ENCODE results near the gene QDPR.

The QDPR gene

DNA sequence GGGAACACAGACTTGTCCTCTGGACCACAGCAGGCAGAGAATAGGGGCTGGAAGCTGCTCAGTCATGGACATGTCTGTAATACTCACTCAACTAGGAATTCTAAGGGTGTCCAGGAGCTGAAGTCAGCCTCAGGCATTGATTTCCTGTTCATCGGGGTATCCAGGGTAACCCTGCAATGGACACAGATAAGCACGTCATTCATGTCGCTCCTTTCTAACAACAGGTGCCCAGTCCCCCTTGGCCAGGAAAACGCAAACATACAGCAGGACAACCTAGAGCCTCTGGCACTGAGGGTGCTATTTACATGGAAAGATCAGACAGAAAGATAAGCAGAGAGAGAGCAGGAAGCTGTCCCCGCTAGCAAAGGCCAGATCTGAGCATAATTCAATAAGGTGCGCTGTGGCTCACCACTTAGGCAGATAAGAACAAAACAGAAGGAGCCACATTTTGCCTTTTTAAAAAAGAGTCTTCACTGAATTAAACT, 21.3 kb downstream of the QDPR start (continued):
- TF ChIP-seq, protein P1, sequence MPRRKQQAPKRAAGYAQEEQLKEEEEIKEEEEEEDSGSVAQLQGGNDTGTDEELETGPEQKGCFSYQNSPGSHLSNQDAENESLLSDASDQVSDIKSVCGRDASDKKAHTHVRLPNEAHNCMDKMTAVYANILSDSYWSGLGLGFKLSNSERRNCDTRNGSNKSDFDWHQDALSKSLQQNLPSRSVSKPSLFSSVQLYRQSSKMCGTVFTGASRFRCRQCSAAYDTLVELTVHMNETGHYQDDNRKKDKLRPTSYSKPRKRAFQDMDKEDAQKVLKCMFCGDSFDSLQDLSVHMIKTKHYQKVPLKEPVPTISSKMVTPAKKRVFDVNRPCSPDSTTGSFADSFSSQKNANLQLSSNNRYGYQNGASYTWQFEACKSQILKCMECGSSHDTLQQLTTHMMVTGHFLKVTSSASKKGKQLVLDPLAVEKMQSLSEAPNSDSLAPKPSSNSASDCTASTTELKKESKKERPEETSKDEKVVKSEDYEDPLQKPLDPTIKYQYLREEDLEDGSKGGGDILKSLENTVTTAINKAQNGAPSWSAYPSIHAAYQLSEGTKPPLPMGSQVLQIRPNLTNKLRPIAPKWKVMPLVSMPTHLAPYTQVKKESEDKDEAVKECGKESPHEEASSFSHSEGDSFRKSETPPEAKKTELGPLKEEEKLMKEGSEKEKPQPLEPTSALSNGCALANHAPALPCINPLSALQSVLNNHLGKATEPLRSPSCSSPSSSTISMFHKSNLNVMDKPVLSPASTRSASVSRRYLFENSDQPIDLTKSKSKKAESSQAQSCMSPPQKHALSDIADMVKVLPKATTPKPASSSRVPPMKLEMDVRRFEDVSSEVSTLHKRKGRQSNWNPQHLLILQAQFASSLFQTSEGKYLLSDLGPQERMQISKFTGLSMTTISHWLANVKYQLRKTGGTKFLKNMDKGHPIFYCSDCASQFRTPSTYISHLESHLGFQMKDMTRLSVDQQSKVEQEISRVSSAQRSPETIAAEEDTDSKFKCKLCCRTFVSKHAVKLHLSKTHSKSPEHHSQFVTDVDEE (CRISPR knock-in tag; IDR thresholded peaks at IDR 0.05) = peak; percentile 88
- no peak for TF ChIP-seq OSR1 (CRISPR knock-in tag; IDR thresholded peaks at IDR 0.05)
- TF ChIP-seq, protein P2, sequence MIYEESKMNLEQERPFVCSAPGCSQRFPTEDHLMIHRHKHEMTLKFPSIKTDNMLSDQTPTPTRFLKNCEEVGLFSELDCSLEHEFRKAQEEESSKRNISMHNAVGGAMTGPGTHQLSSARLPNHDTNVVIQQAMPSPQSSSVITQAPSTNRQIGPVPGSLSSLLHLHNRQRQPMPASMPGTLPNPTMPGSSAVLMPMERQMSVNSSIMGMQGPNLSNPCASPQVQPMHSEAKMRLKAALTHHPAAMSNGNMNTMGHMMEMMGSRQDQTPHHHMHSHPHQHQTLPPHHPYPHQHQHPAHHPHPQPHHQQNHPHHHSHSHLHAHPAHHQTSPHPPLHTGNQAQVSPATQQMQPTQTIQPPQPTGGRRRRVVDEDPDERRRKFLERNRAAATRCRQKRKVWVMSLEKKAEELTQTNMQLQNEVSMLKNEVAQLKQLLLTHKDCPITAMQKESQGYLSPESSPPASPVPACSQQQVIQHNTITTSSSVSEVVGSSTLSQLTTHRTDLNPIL (CRISPR knock-in tag; IDR thresholded peaks at IDR 0.05; ENCODE audit: low read depth) = peak; percentile 86
- TF ChIP-seq ZNF8 (CRISPR knock-in tag; IDR thresholded peaks at IDR 0.05) = peak; percentile 74

DNA sequence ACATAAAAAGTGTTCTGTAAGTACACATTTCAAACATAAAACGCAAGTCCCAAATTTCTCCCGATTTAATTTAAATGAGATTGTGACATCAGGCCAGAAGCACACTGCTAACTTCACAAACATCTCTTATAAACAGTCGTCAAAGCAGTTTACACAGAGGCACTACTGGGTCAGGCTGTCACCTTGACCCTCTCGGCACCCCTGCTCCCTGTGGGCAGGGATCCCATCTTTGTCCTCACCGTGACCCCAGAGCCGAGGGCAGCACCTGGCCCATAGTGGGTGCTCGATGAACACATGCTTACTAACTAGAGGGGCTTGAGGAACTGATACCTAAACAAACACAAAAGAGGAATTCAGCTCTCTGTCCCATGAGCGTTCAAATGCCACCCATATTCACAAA, 22.2 kb downstream of the QDPR start:
- TF ChIP-seq POU6F1 (CRISPR knock-in tag; IDR thresholded peaks at IDR 0.05; ENCODE audit: borderline replicate concordance, low read depth) = no peak
- no peak for TF ChIP-seq PPARA (CRISPR knock-in tag; IDR thresholded peaks at IDR 0.05; ENCODE audit: borderline replicate concordance)
- TF ChIP-seq BACH2 (CRISPR knock-in tag; IDR thresholded peaks at IDR 0.05; ENCODE audit: borderline replicate concordance) = no peak
- TF ChIP-seq ZC3H10 (CRISPR knock-in tag; IDR thresholded peaks at IDR 0.05) = no peak
- no peak for TF ChIP-seq ZNF565 (CRISPR knock-in tag; conservative IDR thresholded peaks at IDR 0.05; ENCODE audit: low read depth)
- TF ChIP-seq PATZ1 (CRISPR knock-in tag; IDR thresholded peaks at IDR 0.05; ENCODE audit: borderline replicate concordance) = no peak
- no peak for TF ChIP-seq ZNF8 (CRISPR knock-in tag; IDR thresholded peaks at IDR 0.05)
- no peak for TF ChIP-seq TOX (CRISPR knock-in tag; IDR thresholded peaks at IDR 0.05; ENCODE audit: borderline replicate concordance)
- no peak for TF ChIP-seq GLIS3 (CRISPR knock-in tag; IDR thresholded peaks at IDR 0.05)
- TF ChIP-seq ZFP3 (CRISPR knock-in tag; IDR thresholded peaks at IDR 0.05) = no peak
- TF ChIP-seq SNAI2 (CRISPR knock-in tag; IDR thresholded peaks at IDR 0.05) = no peak
- no peak for TF ChIP-seq TCF4 (CRISPR knock-in tag; IDR thresholded peaks at IDR 0.05; ENCODE audit: borderline replicate concordance)
- TF ChIP-seq ZFP30 (CRISPR knock-in tag; IDR thresholded peaks at IDR 0.05) = no peak
- TF ChIP-seq RARB (CRISPR knock-in tag; IDR thresholded peaks at IDR 0.05) = no peak
- TF ChIP-seq, protein P2 (CRISPR knock-in tag; IDR thresholded peaks at IDR 0.05; ENCODE audit: low read depth) = no peak
- no peak for TF ChIP-seq ZNF70 (CRISPR knock-in tag; IDR thresholded peaks at IDR 0.05)
- no peak for TF ChIP-seq ARNTL (CRISPR knock-in tag; IDR thresholded peaks at IDR 0.05; ENCODE audit: borderline replicate concordance, low read depth)
- no peak for ATAC-seq

GRCh38 chr4:17489123-17489522, 22.8 kb downstream of the QDPR start:
- TF ChIP-seq ZNF8 (CRISPR knock-in tag; IDR thresholded peaks at IDR 0.05) (no peak), ISL1 (CRISPR knock-in tag; IDR thresholded peaks at IDR 0.05) (no peak), ZNF70 (CRISPR knock-in tag; IDR thresholded peaks at IDR 0.05) (no peak), CSDC2 (CRISPR knock-in tag; IDR thresholded peaks at IDR 0.05) (no peak), ZC3H10 (CRISPR knock-in tag; IDR thresholded peaks at IDR 0.05) (no peak), RARB (CRISPR knock-in tag; IDR thresholded peaks at IDR 0.05) (no peak), ARNTL (CRISPR knock-in tag; IDR thresholded peaks at IDR 0.05; ENCODE audit: borderline replicate concordance, low read depth) (no peak), ZFP30 (CRISPR knock-in tag; IDR thresholded peaks at IDR 0.05) (no peak), ESRRG (CRISPR knock-in tag; IDR thresholded peaks at IDR 0.05) (no peak)
- TF ChIP-seq, protein P2 (CRISPR knock-in tag; IDR thresholded peaks at IDR 0.05; ENCODE audit: low read depth) = no peak
- TF ChIP-seq, protein P3, sequence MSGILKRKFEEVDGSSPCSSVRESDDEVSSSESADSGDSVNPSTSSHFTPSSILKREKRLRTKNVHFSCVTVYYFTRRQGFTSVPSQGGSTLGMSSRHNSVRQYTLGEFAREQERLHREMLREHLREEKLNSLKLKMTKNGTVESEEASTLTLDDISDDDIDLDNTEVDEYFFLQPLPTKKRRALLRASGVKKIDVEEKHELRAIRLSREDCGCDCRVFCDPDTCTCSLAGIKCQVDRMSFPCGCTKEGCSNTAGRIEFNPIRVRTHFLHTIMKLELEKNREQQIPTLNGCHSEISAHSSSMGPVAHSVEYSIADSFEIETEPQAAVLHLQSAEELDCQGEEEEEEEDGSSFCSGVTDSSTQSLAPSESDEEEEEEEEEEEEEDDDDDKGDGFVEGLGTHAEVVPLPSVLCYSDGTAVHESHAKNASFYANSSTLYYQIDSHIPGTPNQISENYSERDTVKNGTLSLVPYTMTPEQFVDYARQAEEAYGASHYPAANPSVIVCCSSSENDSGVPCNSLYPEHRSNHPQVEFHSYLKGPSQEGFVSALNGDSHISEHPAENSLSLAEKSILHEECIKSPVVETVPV (CRISPR knock-in tag; IDR thresholded peaks at IDR 0.05) = no peak
- TF ChIP-seq, protein P1 (CRISPR knock-in tag; IDR thresholded peaks at IDR 0.05) = no peak
- ATAC-seq = no peak
